ENCODE data around the gene HS3ST5. TPM values are rescaled to one million over a fixed set of nuclear protein-coding genes. Genes with fewer than 3 reads are reported as not detected.

HS3ST5 gene
- total RNA-seq, 4 donors from 2014 or later = 0.42 to 2.8 TPM; not detected in 2

GRCh38 chr6:114162691-114163347 lies 180.0 kb downstream of the HS3ST5 start:
- H3K27me3 ChIP-seq = no peaks in the 10 kb centered on the region
- no peak for DNase-seq (ENCODE audit: low spot score in 2 of 2)
- no peak for TF ChIP-seq CTCF (IDR thresholded peaks at IDR 0.05)
- TF ChIP-seq EP300 (IDR thresholded peaks at IDR 0.05) = no peak
- no peak for TF ChIP-seq POLR2A (IDR thresholded peaks at IDR 0.05)
- no peak overlapping the region for H3K4me3 ChIP-seq
- H3K36me3 ChIP-seq = no peaks in the 10 kb centered on the region
- no peaks in the 10 kb centered on the region for H3K9me3 ChIP-seq
- no peaks in the 10 kb centered on the region for H3K4me1 ChIP-seq
- H3K27ac ChIP-seq = no peak overlapping the region
- WGBS, 2 donors = 53 to 55% methylated on average over 6 of the region's 6 CpGs

- DNase-seq (ENCODE audit: low spot score in 2 of 2) = no peak
- H3K36me3 ChIP-seq = no peaks in the 10 kb centered on the region
- TF ChIP-seq EP300 (IDR thresholded peaks at IDR 0.05) (no peak), POLR2A (IDR thresholded peaks at IDR 0.05) (no peak), CTCF (IDR thresholded peaks at IDR 0.05) (no peak)
- no peak overlapping the region for H3K27ac ChIP-seq
- WGBS, 2 donors = 50 to 67% methylated on average over 4 of the region's 4 CpGs
- no peaks in the 10 kb centered on the region for H3K4me1 ChIP-seq
- no peaks in the 10 kb centered on the region for H3K27me3 ChIP-seq
- no peaks in the 10 kb centered on the region for H3K9me3 ChIP-seq
- H3K4me3 ChIP-seq = no peak overlapping the region
Observed at GRCh38 chr6:114160881-114161280, 181.9 kb downstream of the HS3ST5 start.

GRCh38 chr6:114159727-114160126 lies 183.1 kb downstream of the HS3ST5 start:
- H3K4me1 ChIP-seq = no peaks in the 10 kb centered on the region
- H3K36me3 ChIP-seq = no peaks in the 10 kb centered on the region
- H3K4me3 ChIP-seq = no peak overlapping the region
- no peaks in the 10 kb centered on the region for H3K27me3 ChIP-seq
- H3K27ac ChIP-seq = no peak overlapping the region
- TF ChIP-seq EP300 (IDR thresholded peaks at IDR 0.05) (no peak), CTCF (IDR thresholded peaks at IDR 0.05) (no peak), POLR2A (IDR thresholded peaks at IDR 0.05) (no peak)
- no peaks in the 10 kb centered on the region for H3K9me3 ChIP-seq
- DNase-seq (ENCODE audit: low spot score in 2 of 2) = no peak

GRCh38 chr6:114158838-114159694 lies 183.8 kb downstream of the HS3ST5 start:
- H3K4me3 ChIP-seq = no peak overlapping the region
- no peaks in the 10 kb centered on the region for H3K36me3 ChIP-seq
- no peak overlapping the region for H3K27ac ChIP-seq
- H3K27me3 ChIP-seq = no peaks in the 10 kb centered on the region
- H3K4me1 ChIP-seq = no peaks in the 10 kb centered on the region
- no peak for TF ChIP-seq CTCF (IDR thresholded peaks at IDR 0.05)
- no peak for TF ChIP-seq POLR2A (IDR thresholded peaks at IDR 0.05)
- no peak for TF ChIP-seq EP300 (IDR thresholded peaks at IDR 0.05)
- no peak for DNase-seq (ENCODE audit: low spot score in 2 of 2)
- 67 to 79% methylated on average over 2 of the region's 2 CpGs for whole genome bisulfite sequencing, 2 donors
- H3K9me3 ChIP-seq = no peaks in the 10 kb centered on the region

- Histone ChIP-seq H3K4me1 (no peaks in the 10 kb centered on the region), H3K27ac (no peak overlapping the region), H3K9me3 (no peaks in the 10 kb centered on the region), H3K27me3 (no peaks in the 10 kb centered on the region), H3K4me3 (no peak overlapping the region), H3K36me3 (no peaks in the 10 kb centered on the region)
- 52 to 57% methylated on average over 1 of the region's 1 CpG for WGBS, 2 donors
- no peak for TF ChIP-seq CTCF (IDR thresholded peaks at IDR 0.05)
- TF ChIP-seq POLR2A (IDR thresholded peaks at IDR 0.05) = no peak
- no peak for TF ChIP-seq EP300 (IDR thresholded peaks at IDR 0.05)
- DNase-seq (ENCODE audit: low spot score in 2 of 2) = no peak
Observed at GRCh38 chr6:114158411-114158810, 184.4 kb downstream of the HS3ST5 start.
